NCI-H2196 (cell line): ENCODE measurements around the gene ARIH1.

ENCODE experiments used
- DNase-seq: peaks from one replicate; lab custom pipeline; 2025; ENCODE audit not compliant: unreplicated experiment; lab: John Stamatoyannopoulos, UW

The ARIH1 gene

GRCh38 chr15:72538931-72539330 is 64.8 kb downstream of the ARIH1 start:
- DNase-seq, result no peak

- no peak for DNase-seq
Observed at GRCh38 chr15:72540606-72541237, 66.6 kb downstream of the ARIH1 start.

GRCh38 chr15:72541674-72542073 is 67.5 kb downstream of the ARIH1 start:
- no peak for DNase-seq

DNA sequence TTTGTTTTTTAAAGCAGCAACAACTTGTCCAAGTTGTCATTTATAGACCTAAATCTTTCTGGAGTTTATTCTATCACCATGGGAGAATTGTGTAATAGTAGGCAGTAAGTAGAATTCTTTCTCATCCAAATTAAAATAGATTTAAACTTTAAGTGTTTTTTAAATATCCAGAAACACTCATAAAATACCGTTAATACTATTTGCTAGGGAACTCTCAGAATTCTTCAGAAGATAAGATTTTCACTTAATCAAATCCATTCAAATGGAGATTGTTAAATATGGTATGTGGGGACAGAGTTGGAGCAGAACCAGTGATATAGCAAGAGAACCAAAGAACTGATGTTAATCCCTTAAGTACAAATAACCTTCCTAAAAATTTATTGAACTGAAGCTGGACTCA is 71.0 kb downstream of the ARIH1 start:
- DNase-seq, result no peak

- no peak for DNase-seq
Observed at GRCh38 chr15:72554471-72555425, 80.6 kb downstream of the ARIH1 start.

DNA sequence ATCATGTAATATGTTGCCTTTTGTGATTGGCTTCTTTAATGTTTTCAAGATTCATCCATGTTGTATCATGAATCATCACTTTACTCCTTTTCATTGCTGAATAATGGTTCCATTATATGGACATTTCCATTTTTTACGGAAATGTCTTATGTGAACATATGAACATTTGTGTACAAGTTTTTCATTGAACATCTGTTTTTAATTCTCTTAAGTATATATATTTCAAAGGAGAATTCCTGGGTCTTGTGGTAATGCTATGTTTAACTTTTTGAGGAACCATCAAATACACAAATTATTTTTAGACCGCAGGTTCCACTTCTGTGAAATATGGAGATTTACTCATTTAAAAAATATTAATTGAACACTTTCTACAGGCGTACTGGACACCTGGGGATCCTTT is 85.7 kb downstream of the ARIH1 start:
- DNase-seq, result no peak

DNA sequence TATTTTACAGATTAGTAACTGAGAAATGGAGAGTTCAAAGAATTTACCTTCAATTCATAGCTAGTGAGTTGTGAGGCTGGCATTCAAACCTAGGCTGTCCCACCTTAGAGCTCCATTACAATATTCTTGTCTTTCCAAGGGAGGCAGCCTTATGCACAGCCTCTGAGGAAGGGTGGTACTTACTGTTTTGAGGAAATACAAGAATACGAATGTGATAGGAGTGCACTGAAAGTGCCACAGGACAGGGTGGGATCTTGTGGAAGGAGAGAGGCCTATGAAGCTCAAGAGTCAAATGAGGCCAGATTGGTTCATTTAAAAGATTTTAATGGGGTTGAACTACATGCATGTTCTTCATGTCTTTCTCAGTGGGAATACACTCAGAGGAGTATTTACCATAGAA is 86.3 kb downstream of the ARIH1 start:
- DNase-seq, result no peak

DNA sequence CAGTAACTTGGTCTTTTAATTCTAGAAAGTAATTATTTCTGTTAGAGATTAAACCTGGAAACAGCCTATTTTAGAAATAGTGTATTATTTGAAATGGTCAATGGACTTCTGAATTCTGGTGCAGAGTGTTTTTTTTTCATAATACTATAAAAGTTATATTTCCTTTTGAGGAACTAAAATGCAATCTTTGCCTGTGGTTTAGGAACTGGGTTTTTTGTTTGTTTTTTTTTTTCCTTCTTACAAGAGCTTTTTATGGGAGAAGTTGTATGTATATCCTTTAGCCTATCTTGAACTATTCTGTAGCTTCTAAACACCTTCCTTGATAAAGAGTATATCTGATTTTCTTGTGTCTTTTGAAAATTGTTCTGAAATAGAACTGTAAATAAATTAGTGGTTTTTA is 88.3 kb downstream of the ARIH1 start:
- DNase-seq, result no peak

- no peak for DNase-seq
Observed at GRCh38 chr15:72562878-72563277, 88.7 kb downstream of the ARIH1 start.

DNA sequence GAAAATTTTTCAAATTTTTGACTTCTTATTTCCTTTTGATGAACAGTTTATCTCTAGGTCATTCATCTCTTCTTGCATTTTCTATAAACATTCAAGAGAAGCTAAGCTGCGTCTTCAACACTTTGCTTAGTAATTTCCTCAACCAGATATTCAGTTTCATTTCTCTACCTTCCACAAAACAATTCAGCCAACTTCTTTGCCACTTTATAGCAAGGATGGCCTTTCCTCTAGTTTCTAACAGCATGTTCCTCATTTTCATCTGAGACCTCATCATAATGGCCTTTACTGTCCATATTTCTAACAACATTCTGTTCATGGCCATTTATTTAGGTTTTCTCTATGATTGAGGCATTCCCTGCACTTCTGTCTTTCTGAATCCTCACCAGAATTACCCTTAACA is 90.0 kb downstream of the ARIH1 start:
- DNase-seq, result no peak

DNA sequence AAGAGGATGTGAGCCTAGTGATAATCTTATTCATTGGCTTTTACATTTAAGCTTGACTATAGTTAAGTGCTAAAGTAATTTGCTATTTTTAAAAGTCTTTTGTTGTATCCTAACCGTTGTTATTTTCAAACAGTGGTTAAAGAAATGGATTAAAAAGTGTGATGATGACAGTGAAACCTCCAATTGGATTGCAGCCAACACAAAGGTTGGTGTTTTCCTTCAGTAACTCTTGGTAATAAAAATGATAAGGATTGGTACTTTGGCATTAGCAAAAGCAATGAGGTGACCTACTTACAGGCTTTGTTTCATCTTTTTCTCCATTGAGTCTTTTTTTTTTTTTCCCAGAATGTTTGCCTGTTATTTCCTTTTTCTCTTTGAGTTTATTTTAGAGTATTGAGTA is 92.8 kb downstream of the ARIH1 start:
- DNase-seq, result no peak

DNA sequence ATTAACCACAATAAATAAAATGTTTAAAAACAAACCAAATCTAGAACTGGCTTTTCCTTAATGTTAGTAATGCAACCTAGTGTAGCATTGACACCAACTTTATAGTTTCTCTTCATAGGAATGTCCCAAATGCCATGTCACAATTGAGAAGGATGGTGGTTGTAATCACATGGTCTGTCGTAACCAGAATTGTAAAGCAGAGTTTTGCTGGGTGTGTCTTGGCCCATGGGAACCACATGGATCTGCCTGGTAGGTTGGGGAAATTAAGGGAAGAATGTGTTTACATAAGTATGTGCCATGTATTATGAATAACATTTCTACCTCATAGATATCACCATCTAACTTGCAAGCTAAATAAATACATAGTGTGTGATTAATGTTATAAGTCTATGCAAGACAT is 95.9 kb downstream of the ARIH1 start:
- no peak for DNase-seq

- DNase-seq, result no peak
Observed at GRCh38 chr15:72579814-72580213, 105.7 kb downstream of the ARIH1 start.

GRCh38 chr15:72584006-72584405 is 109.9 kb downstream of the ARIH1 start:
- DNase-seq, result no peak

DNA sequence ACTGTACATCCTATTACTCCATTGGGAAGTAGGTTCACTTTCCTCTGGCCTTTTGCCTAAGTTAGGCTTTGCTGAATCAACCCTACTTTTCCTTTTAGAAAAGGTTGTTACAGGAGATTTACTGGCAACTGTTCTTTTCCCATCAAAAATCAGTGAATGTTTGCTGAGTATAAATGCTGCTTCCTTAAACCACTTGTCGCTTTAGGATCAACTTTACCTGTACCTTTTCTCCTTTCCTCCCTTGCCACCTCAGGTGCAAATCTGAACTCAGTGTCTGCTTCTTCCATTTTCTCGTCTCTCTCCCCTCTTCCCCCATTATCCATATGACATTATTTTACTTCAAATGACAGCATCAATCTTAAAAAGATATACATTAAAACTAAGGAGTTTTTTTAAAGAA is 110.9 kb downstream of the ARIH1 start:
- no peak for DNase-seq

- DNase-seq, result peak; percentile 1
Observed at GRCh38 chr15:72585476-72586058, 111.4 kb downstream of the ARIH1 start.

DNA sequence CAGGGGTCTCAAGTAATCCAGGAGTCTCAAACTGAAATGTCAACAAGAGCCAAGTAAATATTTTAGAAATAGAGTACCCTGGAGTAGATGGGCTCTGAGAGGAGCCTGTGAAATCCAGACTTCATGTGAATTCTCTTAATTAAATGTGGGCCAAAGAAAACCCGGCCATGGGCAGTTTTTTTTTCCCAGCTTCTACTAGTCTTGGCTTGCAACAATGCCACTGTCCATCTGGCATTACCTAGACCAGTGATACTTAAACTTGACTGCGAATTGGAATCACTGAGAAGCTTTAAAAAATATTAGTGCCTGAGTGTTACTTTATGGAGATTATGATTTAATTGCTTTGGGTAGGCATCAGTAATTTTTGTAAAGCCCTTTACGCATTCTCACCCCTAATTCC is 114.0 kb downstream of the ARIH1 start:
- DNase-seq, result no peak

DNA sequence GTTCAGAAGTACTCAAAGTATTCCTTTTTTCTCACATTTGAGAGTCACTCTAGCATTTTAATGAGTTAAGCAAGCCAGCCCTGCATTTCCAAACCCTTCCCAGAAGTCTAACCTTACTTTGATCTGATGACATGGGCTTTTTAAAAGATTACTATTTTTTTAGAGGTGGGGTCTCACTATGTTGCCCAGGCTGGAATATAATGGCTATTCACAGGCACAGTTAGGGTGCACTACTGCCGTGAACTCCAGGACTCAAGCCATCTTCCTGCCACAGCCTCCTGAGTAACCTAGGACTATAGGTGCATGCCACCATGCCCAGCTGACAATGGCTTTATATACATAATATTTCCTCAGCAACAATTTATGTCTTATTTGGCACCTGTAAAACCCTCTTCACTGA is 116.3 kb downstream of the ARIH1 start:
- DNase-seq, result no peak

- DNase-seq, result no peak
Observed at GRCh38 chr15:72591361-72591760, 117.2 kb downstream of the ARIH1 start.

DNA sequence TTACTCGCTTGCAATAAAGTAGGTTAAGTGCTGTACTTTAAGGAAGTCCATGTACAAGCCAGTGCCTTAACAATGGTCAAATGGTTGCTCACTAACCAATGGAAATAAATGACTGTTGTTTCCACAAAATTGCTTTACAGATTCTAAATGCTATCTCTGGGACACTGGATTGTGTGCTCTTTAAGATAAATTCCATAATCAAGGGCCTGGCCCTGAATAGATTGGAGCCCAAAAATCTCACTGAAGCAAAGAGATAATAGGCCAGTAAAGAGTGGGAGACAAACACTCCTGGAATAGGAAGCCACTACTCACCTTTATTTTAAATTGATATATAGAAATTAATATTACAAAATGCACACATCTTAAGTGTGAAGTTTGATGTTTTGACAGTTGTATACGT is 118.0 kb downstream of the ARIH1 start:
- DNase-seq, result no peak

- DNase-seq, result no peak
Observed at GRCh38 chr15:72592676-72593075, 118.5 kb downstream of the ARIH1 start.

- DNase-seq, result no peak
Observed at GRCh38 chr15:72593838-72594237, 119.7 kb downstream of the ARIH1 start.
